HuH-7.5 (cell line): ENCODE measurements around the gene GAS1.

Source experiments
- DNase-seq: peaks from one replicate; pipeline ENCODE4 v3.0.0; 2011; ENCODE audit warnings: low spot score

The GAS1 gene, protein sequence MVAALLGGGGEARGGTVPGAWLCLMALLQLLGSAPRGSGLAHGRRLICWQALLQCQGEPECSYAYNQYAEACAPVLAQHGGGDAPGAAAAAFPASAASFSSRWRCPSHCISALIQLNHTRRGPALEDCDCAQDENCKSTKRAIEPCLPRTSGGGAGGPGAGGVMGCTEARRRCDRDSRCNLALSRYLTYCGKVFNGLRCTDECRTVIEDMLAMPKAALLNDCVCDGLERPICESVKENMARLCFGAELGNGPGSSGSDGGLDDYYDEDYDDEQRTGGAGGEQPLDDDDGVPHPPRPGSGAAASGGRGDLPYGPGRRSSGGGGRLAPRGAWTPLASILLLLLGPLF

GRCh38 chr9:86947146-86948073, at the start of gene GAS1:
GAS1 (minus strand) TSS chr9:86947506; CDS start chr9:86946779, 727 bp downstream.
- peak; percentile 56 for DNase-seq

DNA sequence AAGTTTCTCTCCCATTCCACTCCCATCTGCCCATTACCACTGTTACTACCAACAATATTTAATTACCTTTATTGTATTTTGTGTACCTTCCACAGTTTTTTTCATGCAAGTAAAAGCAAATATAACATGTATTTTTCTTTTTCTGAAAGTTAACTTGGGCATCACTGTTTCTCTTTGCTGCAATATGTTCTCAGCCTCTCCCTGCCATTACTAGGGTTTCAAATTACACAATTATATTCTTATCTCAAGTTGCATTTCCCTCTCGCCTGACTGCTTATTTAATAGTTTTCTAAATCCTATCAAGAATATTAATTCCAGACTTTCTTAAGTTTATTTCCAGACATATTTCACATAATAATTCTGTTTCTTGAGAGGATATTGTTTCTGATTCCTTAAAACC, 46.9 kb upstream of the GAS1 start:
- DNase-seq = no peak

DNA sequence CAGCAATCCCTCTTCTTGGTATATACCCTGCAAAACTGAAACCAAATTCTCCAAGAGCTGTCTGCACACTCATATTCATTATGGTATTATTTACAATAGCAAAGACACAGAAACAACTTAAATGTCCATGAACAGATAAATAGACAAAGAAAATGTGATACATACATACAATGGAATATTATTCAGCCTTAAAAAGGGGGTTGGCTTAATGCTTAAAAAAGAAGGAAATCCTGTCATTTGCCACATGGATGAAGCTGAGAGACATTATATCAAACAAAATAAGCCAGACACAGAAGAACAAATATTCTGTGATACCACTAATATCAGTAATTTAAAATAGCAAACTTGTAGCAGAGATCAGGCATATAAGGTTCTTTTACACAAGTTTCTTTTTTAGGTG, 46.5 kb upstream of the GAS1 start:
- DNase-seq = no peak

DNA sequence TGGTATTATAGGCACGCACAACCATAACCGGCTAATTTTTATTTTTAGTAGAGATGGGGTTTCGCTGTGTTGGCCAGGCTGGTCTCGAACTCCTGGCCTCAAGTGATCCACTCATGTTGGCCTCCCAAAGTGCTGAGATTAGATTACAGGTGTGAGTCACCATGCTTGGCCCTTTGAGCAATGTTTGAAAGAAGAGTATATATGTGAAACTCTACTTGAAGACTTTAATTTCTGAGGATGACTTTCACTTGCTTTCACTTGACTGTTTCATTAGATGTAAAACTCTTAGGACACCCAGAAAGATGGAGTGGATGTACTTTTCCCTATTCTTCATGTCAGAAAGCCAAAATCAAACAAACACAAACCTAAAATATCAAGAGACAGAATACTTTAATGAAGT, 43.8 kb upstream of the GAS1 start:
- no peak for DNase-seq

DNA sequence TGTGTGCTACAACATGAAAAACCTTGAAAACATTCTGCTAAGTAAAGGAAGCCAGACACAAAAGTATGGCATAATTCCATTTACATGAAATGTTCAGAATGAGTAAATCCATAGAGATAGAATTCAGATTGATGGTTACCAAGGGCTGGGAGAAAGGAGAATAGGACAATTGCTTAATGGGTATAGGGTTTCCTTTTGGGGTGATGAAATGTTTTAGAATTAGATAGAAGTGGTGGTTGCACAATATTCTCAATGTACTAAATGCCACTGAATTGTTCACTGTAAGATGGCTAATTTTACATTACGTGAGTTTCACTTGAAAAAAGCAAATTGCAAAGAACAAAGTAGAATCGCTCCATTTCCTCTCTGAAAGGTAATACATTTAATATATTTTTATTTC, 43.0 kb upstream of the GAS1 start:
- no peak for DNase-seq

DNA sequence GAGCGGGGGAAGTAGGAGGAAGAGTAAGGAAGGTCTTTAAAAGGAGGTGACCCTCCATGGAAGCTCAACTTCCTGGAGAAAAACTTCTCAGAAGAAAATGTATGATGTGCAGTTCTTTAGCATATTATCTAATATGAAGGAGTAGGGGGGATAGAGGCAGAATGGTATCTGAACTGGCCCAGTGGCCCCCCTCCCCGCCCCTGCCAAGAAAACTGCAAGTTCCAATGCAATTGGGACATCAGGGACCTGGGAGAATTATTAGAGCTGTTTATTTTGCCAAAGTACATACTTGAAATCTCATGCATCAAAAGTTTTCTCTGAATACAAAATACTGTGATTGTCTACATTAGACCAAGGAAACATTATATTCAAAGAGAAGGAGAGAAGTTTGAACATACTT, 40.6 kb upstream of the GAS1 start:
- no peak for DNase-seq

- no peak for DNase-seq
Measured at GRCh38 chr9:86985132-86985647, 37.9 kb upstream of the GAS1 start.

GRCh38 chr9:86983620-86984259, 36.4 kb upstream of the GAS1 start:
- DNase-seq = no peak

GRCh38 chr9:86983249-86983619, 35.9 kb upstream of the GAS1 start:
- no peak for DNase-seq

- DNase-seq = no peak
Measured at GRCh38 chr9:86980802-86981201, 33.5 kb upstream of the GAS1 start.

DNA sequence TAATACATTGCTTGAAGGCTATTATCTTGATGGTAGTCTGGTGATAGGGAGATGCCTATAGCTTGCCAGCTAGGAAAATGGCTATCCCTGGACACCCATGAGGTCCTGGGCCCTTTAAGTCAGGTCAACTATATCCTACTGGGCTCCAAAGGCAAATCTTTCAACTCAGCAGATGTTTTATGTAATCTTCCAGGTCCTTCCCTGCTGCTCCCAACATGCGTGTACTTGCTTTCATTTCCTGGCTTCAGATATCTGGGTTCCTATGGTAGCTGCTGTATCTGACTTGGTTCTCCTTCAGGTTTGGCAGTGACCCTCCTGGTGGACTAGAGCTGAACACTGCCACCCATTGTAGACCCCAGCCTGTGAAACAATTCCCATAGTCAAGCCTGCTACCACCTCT, 32.4 kb upstream of the GAS1 start:
- no peak for DNase-seq

DNA sequence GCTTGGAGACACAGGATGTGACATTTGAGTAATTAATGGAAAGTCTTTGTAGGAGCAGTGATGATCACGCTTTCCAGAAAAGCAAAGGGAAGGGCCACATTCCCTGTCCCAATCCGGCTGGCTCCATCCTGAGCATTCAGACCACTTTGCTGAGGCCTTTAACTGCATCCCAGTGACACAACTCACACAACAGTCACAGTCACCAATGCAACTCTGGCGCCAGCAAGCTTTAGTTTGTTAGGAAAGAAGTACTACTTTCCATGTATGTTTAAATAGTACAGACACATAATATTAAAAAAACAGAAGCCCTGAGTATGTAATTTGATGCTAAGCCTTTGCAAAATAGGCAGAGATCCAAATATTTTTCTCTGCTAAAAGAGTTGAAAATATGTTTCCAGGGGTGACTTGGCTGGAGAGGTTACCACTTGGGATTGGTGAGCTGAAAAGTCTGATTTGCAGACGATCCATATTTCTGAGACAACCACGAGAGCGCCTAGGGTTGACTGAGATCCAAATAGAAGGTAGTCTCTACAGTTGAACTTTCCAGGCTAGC, 31.7 kb upstream of the GAS1 start:
- no peak for DNase-seq

- DNase-seq = no peak
Measured at GRCh38 chr9:86978413-86978812, 31.1 kb upstream of the GAS1 start.

- no peak for DNase-seq
Measured at GRCh38 chr9:86977205-86977835, 30.0 kb upstream of the GAS1 start.

DNA sequence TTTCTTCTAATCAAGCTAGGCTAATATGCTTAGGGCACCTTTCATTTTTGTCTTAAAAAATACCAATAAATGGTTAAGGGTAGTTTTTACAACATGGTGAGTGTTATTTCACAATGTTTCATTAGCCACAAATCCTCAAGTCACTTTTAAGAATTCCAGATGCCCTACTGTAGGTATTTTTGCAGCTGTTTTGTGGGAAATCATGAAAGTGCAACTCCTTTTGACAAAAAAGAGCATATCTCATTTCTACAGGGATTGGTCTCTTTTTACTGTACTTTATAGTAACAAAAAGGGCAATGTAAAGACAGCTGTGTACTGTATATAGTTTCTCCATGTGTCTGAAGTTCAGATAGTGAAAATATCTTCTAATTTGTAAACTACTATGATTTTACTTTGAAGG, 28.3 kb upstream of the GAS1 start:
- no peak for DNase-seq

GRCh38 chr9:86975036-86975435, 27.7 kb upstream of the GAS1 start:
- no peak for DNase-seq

DNA sequence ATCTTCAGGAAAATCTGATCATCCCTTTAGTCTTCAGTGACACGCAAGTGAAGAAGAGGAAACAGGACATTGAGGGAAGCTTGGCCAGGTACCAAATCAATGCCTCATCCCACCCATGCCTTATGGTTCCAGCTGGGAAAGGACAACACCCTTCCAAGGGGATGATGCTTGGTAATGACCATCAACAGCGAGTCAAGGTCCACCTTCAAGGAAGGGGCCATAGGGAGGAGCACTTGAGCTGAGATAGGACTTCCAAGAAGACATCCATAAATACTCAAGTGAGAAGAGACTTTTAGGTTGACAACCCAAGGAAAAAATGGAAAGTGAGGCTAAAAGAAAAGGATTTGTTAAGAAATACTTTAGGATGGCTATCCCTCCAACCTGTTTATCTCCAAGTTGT, 27.1 kb upstream of the GAS1 start:
- no peak for DNase-seq

DNA sequence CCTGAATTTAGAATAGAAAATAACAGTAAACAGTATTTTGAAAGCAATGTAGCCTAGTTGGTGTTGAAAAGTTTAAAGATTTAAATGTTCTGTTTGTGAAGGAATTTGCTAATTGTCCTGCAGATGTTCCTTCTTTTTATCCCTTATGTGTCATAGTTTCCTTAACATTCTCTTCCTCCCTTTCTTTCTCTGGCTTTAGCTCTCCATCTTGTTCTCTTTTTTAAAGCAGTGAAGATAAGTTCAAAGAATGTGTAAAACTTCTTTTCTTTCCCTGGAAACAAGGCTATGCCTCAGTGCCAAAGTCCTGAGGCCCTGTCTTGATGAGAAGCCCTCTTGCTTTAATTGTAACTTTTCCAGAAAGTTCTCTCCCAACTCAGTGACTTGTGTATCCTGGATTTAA, 24.4 kb upstream of the GAS1 start:
- no peak for DNase-seq

- no peak for DNase-seq
Measured at GRCh38 chr9:86968258-86968920, 21.1 kb upstream of the GAS1 start.

DNA sequence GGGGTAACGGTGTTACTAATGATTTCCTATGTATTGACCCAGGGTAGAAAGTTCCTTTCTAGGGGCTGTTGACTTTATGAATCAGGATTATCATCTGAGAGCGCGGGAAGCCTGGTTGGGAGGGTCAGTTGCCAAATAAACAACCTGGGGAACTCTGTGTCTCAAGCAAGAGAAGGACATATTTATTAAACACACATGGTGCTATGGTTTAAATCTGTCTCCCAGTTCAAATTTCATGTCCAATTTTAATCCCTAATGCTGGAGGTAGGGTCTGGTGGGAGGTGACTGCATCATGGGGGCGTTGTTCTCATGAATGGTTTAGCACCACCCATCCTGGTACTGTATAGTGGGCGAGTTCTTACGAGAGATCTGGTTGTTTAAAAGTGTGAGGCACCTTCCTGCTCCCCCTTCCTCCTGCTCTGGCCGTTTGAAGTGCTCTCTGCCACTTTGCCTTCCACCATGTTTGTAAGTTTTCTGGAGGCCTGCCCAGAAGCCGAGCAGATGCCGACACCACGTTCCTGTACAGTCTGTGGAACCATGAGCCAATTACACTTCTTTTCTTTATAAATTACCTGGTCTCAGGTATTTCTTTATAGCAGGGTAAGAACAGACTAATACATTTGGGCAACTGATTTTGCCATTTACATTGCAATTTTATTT, 19.7 kb upstream of the GAS1 start:
- DNase-seq = no peak
